Measurements from ENCODE around the gene FBXL14.

Gene FBXL14

DNA sequence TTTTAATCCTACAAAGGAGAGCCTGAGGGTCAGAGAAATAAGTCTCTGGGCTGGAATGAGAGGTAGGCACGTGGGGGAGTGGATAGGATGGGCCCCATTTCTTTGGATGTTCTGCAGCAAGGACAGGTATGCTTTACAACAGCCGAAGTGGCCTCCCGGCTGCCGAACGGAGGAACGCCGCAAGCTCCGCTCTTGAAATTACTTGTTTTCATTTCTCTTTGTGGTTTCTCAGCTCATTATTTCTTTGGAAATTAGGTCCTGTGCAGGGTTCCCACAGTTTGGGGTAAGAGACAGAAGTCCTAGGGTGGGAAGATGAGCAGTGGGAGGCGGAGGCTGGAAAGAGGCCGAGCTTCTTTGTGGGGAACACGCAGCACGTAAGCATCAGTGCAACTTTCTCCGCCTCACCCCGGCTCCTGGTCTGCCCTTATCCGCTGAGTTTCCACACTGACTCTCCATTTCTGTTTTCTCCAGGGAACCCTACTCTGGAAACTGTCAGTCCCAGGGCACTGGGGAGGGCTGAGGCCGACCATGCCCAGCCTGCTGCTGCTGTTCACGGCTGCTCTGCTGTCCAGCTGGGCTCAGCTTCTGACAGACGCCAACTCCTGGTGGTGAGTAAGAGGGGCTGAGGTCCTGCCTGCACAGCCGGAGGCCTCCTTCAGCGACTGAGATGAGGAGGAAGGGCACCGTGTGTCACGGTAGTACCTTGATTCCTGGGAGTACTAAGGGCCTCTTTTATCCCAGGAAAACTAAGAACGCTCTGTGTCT is 36.6 kb upstream of the FBXL14 start:
- DNase-seq (ENCODE audit: low read depth in 2 of 2), result peak; percentile 52 to 83
- TF ChIP-seq, protein P1, sequence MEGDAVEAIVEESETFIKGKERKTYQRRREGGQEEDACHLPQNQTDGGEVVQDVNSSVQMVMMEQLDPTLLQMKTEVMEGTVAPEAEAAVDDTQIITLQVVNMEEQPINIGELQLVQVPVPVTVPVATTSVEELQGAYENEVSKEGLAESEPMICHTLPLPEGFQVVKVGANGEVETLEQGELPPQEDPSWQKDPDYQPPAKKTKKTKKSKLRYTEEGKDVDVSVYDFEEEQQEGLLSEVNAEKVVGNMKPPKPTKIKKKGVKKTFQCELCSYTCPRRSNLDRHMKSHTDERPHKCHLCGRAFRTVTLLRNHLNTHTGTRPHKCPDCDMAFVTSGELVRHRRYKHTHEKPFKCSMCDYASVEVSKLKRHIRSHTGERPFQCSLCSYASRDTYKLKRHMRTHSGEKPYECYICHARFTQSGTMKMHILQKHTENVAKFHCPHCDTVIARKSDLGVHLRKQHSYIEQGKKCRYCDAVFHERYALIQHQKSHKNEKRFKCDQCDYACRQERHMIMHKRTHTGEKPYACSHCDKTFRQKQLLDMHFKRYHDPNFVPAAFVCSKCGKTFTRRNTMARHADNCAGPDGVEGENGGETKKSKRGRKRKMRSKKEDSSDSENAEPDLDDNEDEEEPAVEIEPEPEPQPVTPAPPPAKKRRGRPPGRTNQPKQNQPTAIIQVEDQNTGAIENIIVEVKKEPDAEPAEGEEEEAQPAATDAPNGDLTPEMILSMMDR (IDR thresholded peaks at IDR 0.05; ENCODE audit: low read depth, low read length), result peak; percentile 27
- H3K4me3 ChIP-seq (replicated peaks in 1 of 2; ENCODE audit: low read depth in 2 of 2, low read length in 2 of 2), result no peak overlapping the region

DNA sequence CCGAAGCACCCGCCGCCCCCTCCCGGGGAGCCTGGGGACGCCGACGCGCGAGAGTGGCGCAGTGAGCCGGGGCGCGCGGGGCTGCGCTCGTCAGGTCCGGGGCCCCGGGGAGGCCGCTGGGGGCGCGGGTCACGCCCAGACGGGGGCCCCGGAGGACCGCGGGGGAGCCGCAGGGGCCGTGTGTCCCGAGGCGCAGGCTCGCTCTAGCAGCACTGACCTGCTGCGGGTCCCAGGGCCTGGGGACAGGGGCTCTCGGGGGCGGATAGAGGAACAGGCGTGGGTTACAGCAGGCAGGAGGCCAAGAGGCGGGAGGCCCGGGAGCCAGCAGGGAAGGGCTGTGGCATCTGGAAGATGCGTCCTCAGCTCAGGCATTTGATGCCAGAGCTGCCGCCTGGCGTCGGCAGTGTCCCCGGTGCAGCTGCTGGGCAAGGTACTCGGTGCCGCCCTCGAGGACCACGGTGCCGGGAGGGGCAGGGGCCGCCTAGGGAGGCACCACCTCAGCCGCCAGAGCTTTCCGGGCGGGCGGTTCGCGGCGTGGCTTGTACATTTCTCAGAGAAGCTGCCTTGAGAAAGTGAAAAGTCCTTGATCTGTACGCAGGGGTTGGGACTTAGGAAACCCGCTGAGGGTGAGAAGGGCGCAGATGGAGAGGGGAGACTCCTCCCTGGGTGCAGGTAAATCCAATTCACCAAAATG is 35.9 kb upstream of the FBXL14 start:
- DNase-seq (ENCODE audit: low read depth in 2 of 2), result peak; percentile 39 to 40
- TF ChIP-seq, protein P1 (IDR thresholded peaks at IDR 0.05; ENCODE audit: low read depth, low read length), result no peak

DNA sequence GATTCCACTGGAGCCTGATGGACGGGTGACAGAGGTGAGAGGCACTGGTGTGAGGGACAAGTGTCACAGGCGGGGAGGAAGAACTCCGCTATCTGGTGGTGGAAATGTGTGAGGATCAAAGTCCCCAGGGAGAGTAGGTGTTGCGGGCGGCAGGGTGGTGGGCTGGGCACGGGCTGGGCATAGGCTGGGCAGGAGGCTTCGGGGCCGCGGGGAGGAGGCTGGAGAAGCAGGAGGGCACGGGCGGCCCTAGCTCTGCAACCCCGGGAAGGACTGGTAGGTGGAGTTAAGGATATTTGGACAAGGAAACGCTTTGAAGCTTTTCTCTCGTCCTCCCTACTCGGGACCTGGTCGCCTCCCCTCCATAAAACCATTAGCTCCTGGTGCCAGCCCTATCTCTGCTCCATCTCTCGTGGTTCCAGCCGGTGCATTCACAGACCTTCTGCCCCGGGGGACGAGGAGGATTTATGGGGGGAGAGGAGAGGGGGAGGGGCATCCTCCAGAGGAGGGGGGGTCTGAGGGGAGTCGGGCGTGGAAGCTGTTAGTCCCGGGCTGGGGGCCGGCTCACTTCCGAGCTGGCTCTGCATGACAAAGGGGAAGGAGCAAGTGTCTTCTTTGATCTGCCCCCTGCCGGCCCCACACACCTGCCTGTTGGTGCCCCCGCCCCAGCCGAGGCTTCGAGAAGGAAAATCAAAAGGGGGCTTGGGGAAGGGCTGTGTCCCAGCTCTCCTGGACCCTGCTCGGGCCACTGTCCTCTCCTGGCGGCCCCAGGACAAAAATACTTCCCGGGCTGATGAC is 35.2 kb upstream of the FBXL14 start:
- peak overlapping the region; percentile 37 to 42 for H3K4me3 ChIP-seq (replicated peaks in 1 of 2; ENCODE audit: low read depth in 2 of 2, low read length in 2 of 2)

More for the DNA sequence above, 35.9 kb upstream of the FBXL14 start:
- H3K4me3 ChIP-seq (replicated peaks in 1 of 2; ENCODE audit: low read depth in 2 of 2, low read length in 2 of 2), result peak overlapping the region; percentile 37 to 42

DNA sequence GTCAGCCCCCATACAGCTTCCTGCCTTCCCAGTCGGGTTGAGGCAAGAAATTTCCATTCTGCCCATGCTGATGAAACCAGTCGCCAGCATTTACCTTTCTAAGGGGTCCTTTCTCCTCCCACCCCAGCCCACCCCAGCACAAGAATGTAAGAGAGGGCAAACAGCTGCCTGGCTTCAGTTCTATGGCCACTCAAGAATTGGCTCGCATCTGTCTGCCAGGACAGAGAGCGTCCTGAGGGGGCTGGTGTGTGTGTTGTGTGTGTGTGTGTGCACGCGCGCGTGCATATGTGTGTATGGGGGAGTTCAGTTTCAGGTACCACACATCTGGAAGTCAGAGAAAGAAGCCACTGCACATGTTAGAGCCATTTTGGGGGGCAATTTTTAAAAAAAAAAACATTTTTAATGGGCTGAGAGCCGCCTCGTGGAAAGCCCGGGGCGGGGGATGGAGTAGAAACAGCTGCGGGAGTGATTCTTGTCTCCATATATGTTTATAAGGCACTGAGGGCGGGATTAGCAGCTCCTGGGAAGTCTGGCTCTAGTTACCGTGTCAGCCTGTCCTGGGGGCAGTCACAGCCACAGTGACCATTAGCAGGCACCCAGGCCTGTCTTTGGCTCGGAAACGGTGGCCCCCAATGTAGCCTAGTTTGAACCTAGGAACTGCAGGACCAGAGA is 34.4 kb upstream of the FBXL14 start, which contains the start of gene WNT5B:
Gene WNT5B (plus strand): TSS at position 566 of the 672 bp plus-strand sequence. CDS start 2,124 bp downstream, outside the sequence.
- TF ChIP-seq, protein P1 (IDR thresholded peaks at IDR 0.05; ENCODE audit: low read depth, low read length), result no peak
- H3K4me3 ChIP-seq (replicated peaks in 1 of 2; ENCODE audit: low read depth in 2 of 2, low read length in 2 of 2), result peak within 1 kb of the TSS; percentile 37 to 42
- no peak for DNase-seq (ENCODE audit: low read depth in 2 of 2)

More for the DNA sequence above, 35.2 kb upstream of the FBXL14 start:
- no peak for DNase-seq (ENCODE audit: low read depth in 2 of 2)
- TF ChIP-seq, protein P1 (IDR thresholded peaks at IDR 0.05; ENCODE audit: low read depth, low read length), result peak; percentile 16

DNA sequence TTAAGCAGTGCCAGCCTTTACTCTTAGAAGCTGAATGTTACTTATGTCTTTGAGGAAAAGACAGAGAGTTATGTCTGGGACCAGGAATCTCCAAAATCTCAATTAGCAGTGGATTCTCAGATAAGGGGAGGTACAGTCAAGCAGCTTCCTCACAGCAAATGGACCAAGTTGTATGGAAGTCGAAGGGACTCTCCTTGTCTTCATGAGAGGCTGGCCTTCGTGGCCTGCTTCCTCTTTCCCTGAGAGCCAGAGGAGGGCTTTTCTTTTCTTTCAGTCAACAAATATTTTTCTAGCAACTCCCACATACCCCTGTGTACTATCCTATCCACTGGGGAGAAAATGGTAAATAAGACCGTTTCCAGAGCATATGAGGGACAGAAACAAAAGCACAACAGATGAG is 28.0 kb upstream of the FBXL14 start:
- H3K4me3 ChIP-seq (replicated peaks in 1 of 2; ENCODE audit: low read depth in 2 of 2, low read length in 2 of 2), result no peak overlapping the region
- TF ChIP-seq, protein P1 (IDR thresholded peaks at IDR 0.05; ENCODE audit: low read depth, low read length), result no peak
- DNase-seq (ENCODE audit: low read depth in 2 of 2), result no peak

DNA sequence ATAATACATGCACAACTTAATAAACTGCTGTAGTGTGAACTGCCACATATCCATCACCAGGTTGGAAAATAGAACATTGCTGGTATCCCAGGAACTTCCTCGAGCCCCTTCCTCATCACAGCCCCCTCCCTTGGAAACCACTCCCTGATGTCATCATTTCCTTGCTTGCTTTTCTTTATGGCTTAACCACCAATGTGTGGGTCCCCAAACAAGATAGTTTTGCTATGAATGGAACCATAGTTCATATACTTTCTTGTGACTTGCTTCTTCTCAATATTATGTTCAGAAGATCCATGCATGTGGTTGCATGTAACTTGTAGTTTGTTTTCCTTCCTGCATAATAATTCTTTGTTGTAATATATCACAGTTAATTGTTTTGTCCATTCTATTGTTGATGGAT is 25.7 kb upstream of the FBXL14 start:
- no peak overlapping the region for H3K4me3 ChIP-seq (replicated peaks in 1 of 2; ENCODE audit: low read depth in 2 of 2, low read length in 2 of 2)
- DNase-seq (ENCODE audit: low read depth in 2 of 2), result no peak
- TF ChIP-seq, protein P1 (IDR thresholded peaks at IDR 0.05; ENCODE audit: low read depth, low read length), result no peak

All from cardiac fibroblast (primary cell).